Astrocyte (in vitro differentiated cells and primary cell): ENCODE results near the gene TET2.

Experiments
- EZH2 ChIP-seq: IDR thresholded peaks from 2 replicates; pipeline ENCODE4 v1.6.1; 2012; ENCODE audit warnings: mild to moderate bottlenecking, low read length, inconsistent platforms; ENCODE audit not compliant: insufficient read depth
- TF ChIP-seq, protein P1 (sequence below): IDR thresholded peaks from 2 replicates; pipeline ENCODE4 v1.5.1; 2011; ENCODE audit warnings: low read depth, mild to moderate bottlenecking, inconsistent platforms, low read length, moderate library complexity; ENCODE audit not compliant: insufficient read depth

- TF ChIP-seq, protein P1, sequence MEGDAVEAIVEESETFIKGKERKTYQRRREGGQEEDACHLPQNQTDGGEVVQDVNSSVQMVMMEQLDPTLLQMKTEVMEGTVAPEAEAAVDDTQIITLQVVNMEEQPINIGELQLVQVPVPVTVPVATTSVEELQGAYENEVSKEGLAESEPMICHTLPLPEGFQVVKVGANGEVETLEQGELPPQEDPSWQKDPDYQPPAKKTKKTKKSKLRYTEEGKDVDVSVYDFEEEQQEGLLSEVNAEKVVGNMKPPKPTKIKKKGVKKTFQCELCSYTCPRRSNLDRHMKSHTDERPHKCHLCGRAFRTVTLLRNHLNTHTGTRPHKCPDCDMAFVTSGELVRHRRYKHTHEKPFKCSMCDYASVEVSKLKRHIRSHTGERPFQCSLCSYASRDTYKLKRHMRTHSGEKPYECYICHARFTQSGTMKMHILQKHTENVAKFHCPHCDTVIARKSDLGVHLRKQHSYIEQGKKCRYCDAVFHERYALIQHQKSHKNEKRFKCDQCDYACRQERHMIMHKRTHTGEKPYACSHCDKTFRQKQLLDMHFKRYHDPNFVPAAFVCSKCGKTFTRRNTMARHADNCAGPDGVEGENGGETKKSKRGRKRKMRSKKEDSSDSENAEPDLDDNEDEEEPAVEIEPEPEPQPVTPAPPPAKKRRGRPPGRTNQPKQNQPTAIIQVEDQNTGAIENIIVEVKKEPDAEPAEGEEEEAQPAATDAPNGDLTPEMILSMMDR: no peak
- TF ChIP-seq EZH2: no peak
These were observed 158.6 kb downstream of the TET2 start for GRCh38 chr4:105305019-105305836.
